ENCODE data around the gene ABCB7.

ABCB7 gene

GRCh38 chrX:75115707-75116413 is 40.2 kb downstream of the ABCB7 start:
- TF ChIP-seq ELK4 (IDR thresholded peaks at IDR 0.05; ENCODE audit: borderline replicate concordance, low read depth, low read length) (no peak), ZNF473 (tag by site-specific recombination; IDR thresholded peaks at IDR 0.05) (no peak), ZNF692 (tag by site-specific recombination; IDR thresholded peaks at IDR 0.05) (no peak), ZNF48 (tag by site-specific recombination; IDR thresholded peaks at IDR 0.05) (no peak), ZNF221 (tag by site-specific recombination; IDR thresholded peaks at IDR 0.05; ENCODE audit: borderline replicate concordance) (no peak), ZNF202 (tag by site-specific recombination; IDR thresholded peaks at IDR 0.05; ENCODE audit: borderline replicate concordance) (no peak), ZNF174 (tag by site-specific recombination; IDR thresholded peaks at IDR 0.05) (no peak), ZEB2 (tag by site-specific recombination; IDR thresholded peaks at IDR 0.05) (no peak), INSM2 (tag by site-specific recombination; IDR thresholded peaks at IDR 0.05) (no peak), MYNN (tag by site-specific recombination; IDR thresholded peaks at IDR 0.05; ENCODE audit: borderline replicate concordance) (no peak), REST (tag by site-specific recombination; IDR thresholded peaks at IDR 0.05) (no peak), ZBTB21 (tag by site-specific recombination; IDR thresholded peaks at IDR 0.05) (no peak), MEIS1 (CRISPR knock-in tag; IDR thresholded peaks at IDR 0.05; ENCODE audit: borderline replicate concordance) (no peak), TRIM28 (IDR thresholded peaks at IDR 0.05; ENCODE audit: borderline replicate concordance, low read length) (no peak), PRDM2 (tag by site-specific recombination; IDR thresholded peaks at IDR 0.05; ENCODE audit: borderline replicate concordance) (no peak), ZNF529 (tag by site-specific recombination; IDR thresholded peaks at IDR 0.05; ENCODE audit: insufficient replicate concordance) (no peak), ZNF391 (tag by site-specific recombination; IDR thresholded peaks at IDR 0.05; ENCODE audit: borderline replicate concordance, low read depth) (no peak), ZNF777 (tag by site-specific recombination; IDR thresholded peaks at IDR 0.05; ENCODE audit: borderline replicate concordance) (no peak), ZNF311 (tag by site-specific recombination; IDR thresholded peaks at IDR 0.05; ENCODE audit: borderline replicate concordance) (no peak), ZNF513 (tag by site-specific recombination; IDR thresholded peaks at IDR 0.05) (no peak)
- Histone ChIP-seq H3K36me3 (ENCODE audit: control insufficient read depth in 2 of 2, insufficient read depth in 1 of 2, low read length in 2 of 2) (peaks cover 0 to 8% of the 10 kb centered on the region in 2 experiments; a peak in 1 of 3 replicates), H3K9me3 (ENCODE audit: control insufficient read depth, insufficient read depth, low read depth, low read length) (no peaks in the 10 kb centered on the region), H3K27ac (ENCODE audit: extremely low read depth, low read depth, low read length) (no peak overlapping the region), H3K4me1 (ENCODE audit: control insufficient read depth, insufficient read depth, low read length) (no peaks in the 10 kb centered on the region), H3K4me3 (ENCODE audit: low read depth, low read length) (no peak overlapping the region)
- POLR2A ChIA-PET: interaction anchor here (0.6 kb wide), 1 partner anchor 32 kb away, joined by 3 read pairs; no protein-coding TSS in a partner anchor
- CTCF ChIA-PET: no interaction called here
